K562 (cell line): ENCODE measurements around the gene CRYBG3. TPM values are rescaled to one million over a fixed set of nuclear protein-coding genes. Genes with fewer than 3 reads are reported as not detected.

Source experiments
- ATAC-seq: fragments of 200-7000 bp; cut with Tn5 transposase; 3 replicates; pipeline ENCODE4 v1.9.1; 2020; ENCODE audit warnings: moderate library complexity
- BruUV-seq: library from RNA; stranded (reverse); fragments of 400-500 nt; replicated peaks from 2 replicates; lab custom pipeline; 2021; lab: Mats Ljungman, UMichigan
- CTCF ChIA-PET: fragments of 300-600 bp; formaldehyde crosslinking; extraction: SDS; loops from one replicate; lab custom pipeline; 2021; ENCODE audit warnings: low intra/inter-chr PET ratio; lab: Yijun Ruan, JAX
- POLR2A ChIA-PET: fragments of 300-600, 350-650 bp; sonication (Branson Sonifier 250); formaldehyde crosslinking; extraction: SDS; loops from one replicate; lab custom pipeline; 2021; ENCODE audit warnings: antibody characterized with exemption, inconsistent platforms; lab: Yijun Ruan, JAX
- DNase-seq, 4 experiments: peaks; one replicate each; pipeline versions ENCODE4 v3.0.0 to v3.0.0-alpha.2; 2011 to 2018; ENCODE audit warnings: low spot score in 3 of 4, mixed read lengths in 3 of 4; ENCODE audit errors: extremely low read depth in 1 of 4
- FAIRE-seq: peaks from 2 replicates; lab custom pipeline; 2011; peaks lifted over from hg19 to GRCh38; lab: Jason Lieb, UNC
- H2AFZ ChIP-seq: 2 replicates; pipeline ENCODE4 v1.6.0; 2011; ENCODE audit warnings: low read depth, low read length, control low read depth, inconsistent platforms
- H3K27ac ChIP-seq: fragments of 200-600 bp; 3 replicates; pipeline ENCODE4 v1.8.0; 2011; ENCODE audit warnings: low read depth, mild to moderate bottlenecking, control low read depth, inconsistent platforms, low read length, moderate library complexity, mixed read lengths; ENCODE audit errors: extremely low read depth
- H3K27me3 ChIP-seq, 2 experiments: fragments of 300-600 bp in 1 of 2; 2 replicates in 1 of 2; 3 replicates in 1 of 2; pipeline versions ENCODE4 v1.6.0 to v1.8.0; 2011; ENCODE audit warnings: inconsistent platforms in 2 of 2, low read length in 2 of 2, mild to moderate bottlenecking in 1 of 2, mixed read lengths in 1 of 2, moderate library complexity in 1 of 2; ENCODE audit not compliant: control insufficient read depth in 2 of 2, insufficient read depth in 2 of 2
- H3K36me3 ChIP-seq: fragments of 300-600 bp; 3 replicates; pipeline ENCODE4 v1.8.0; 2011; ENCODE audit warnings: mild to moderate bottlenecking, low read length, inconsistent platforms; ENCODE audit not compliant: control insufficient read depth, insufficient read depth
- H3K4me1 ChIP-seq, 2 experiments: fragments of 200-600 bp in 1 of 2; replicated peaks in 1 of 2; 2 replicates in 1 of 2; 3 replicates in 1 of 2; pipeline versions ENCODE4 v1.5.1 to v1.8.0; 2011; ENCODE audit warnings: inconsistent platforms in 2 of 2, low read length in 2 of 2, mild to moderate bottlenecking in 1 of 2, mixed read lengths in 1 of 2, moderate library complexity in 1 of 2; ENCODE audit not compliant: control insufficient read depth in 2 of 2, insufficient read depth in 2 of 2
- H3K4me2 ChIP-seq: 2 replicates; pipeline ENCODE4 v1.6.1; 2011; ENCODE audit warnings: low read length, control low read depth, inconsistent platforms, mixed read lengths; ENCODE audit not compliant: insufficient read depth
- H3K4me3 ChIP-seq: fragments of 200-600 bp; sonication (generic), shearing (Covaris generic); 2 replicates; pipeline ENCODE4 v1.5.1; 2016; ENCODE audit warnings: control low read depth, inconsistent platforms
- H3K79me2 ChIP-seq: fragments of 200-600 bp; 3 replicates; pipeline ENCODE4 v1.8.0; 2011; ENCODE audit warnings: low read length, inconsistent platforms; ENCODE audit not compliant: control insufficient read depth, insufficient read depth
- H3K9ac ChIP-seq, 2 experiments: 2 replicates each; pipeline versions ENCODE4 v1.6.0 to v1.6.1; 2011; ENCODE audit warnings: low read depth in 2 of 2, low read length in 2 of 2, control low read depth in 1 of 2, inconsistent platforms in 1 of 2, mild to moderate bottlenecking in 1 of 2, mixed read lengths in 1 of 2; ENCODE audit not compliant: insufficient read depth in 1 of 2
- H3K9me1 ChIP-seq: one replicate; pipeline ENCODE4 v1.6.0; 2011; ENCODE audit warnings: inconsistent platforms, mild to moderate bottlenecking, low read length, moderate library complexity; ENCODE audit not compliant: control insufficient read depth, insufficient read depth
- H3K9me3 ChIP-seq: replicated peaks from 2 replicates; pipeline ENCODE4 v1.5.1; 2011; ENCODE audit warnings: low read depth, low read length, inconsistent platforms; ENCODE audit not compliant: control insufficient read depth, insufficient read depth
- H4K20me1 ChIP-seq: replicated peaks from 2 replicates; pipeline ENCODE4 v1.6.1; 2011; ENCODE audit warnings: low read length, inconsistent platforms, mixed read lengths; ENCODE audit not compliant: control insufficient read depth, insufficient read depth
- ATF7 ChIP-seq: fragments of 450-650 bp; IDR thresholded peaks from 2 replicates; pipeline ENCODE4 v1.7.1; 2014; ENCODE audit warnings: mild to moderate bottlenecking, moderate library complexity
- CTBP1 ChIP-seq: fragments of 450-650 bp; IDR thresholded peaks from 2 replicates; pipeline ENCODE4 v1.6.1; 2016; ENCODE audit warnings: borderline replicate concordance
- HMGN3 ChIP-seq: IDR thresholded peaks from 2 replicates; pipeline ENCODE4 v1.6.1; 2011; ENCODE audit warnings: borderline replicate concordance, low read depth, mild to moderate bottlenecking, mixed read lengths, low read length; ENCODE audit not compliant: insufficient read length; ENCODE audit errors: extremely low read depth
- LCOR ChIP-seq: sonication (generic); formaldehyde crosslinking; IDR thresholded peaks from 2 replicates; pipeline ENCODE4 v1.8.0; 2022; ENCODE audit warnings: mild to moderate bottlenecking, missing genetic modification reagents
- NFRKB ChIP-seq: fragments of 450-650 bp; IDR thresholded peaks from 2 replicates; pipeline ENCODE4 v1.6.1; 2016; ENCODE audit warnings: low read depth
- PTBP1 ChIP-seq: fragments of 200-400 bp; formaldehyde crosslinking; IDR thresholded peaks from 2 replicates; pipeline ENCODE4 v1.6.1; 2017; ENCODE audit warnings: low read depth, low read length
- TCFL5 ChIP-seq: fragments of 250-450 bp; sonication (Bioruptor Pico); conservative IDR thresholded peaks from 2 replicates; pipeline ENCODE4 v1.6.1; 2021; ENCODE audit warnings: mild to moderate bottlenecking, moderate library complexity, matching md5 sums
- ZFP30 ChIP-seq: fragments of 250-450 bp; sonication (Bioruptor Pico); IDR thresholded peaks from 2 replicates; pipeline ENCODE4 v1.8.0; 2022; ENCODE audit warnings: moderate library complexity, mild to moderate bottlenecking, inconsistent platforms, borderline replicate concordance
- ZNF197 ChIP-seq: fragments of 200-800 bp; sonication (Bioruptor generic); IDR thresholded peaks from 2 replicates; pipeline ENCODE4 v1.6.1; 2016; ENCODE audit warnings: low read depth, missing genetic modification characterization, missing compliant biosample characterization
- ZNF239 ChIP-seq: fragments of 250-450 bp; sonication (Bioruptor Pico); IDR thresholded peaks from 2 replicates; pipeline ENCODE4 v1.4.0; 2020; ENCODE audit warnings: mild to moderate bottlenecking
- ZNF699 ChIP-seq: fragments of 250-450 bp; sonication (Bioruptor Pico); IDR thresholded peaks from 2 replicates; pipeline ENCODE4 v1.8.0; 2021; ENCODE audit warnings: mild to moderate bottlenecking, moderate library complexity; ENCODE audit not compliant: insufficient replicate concordance
- WGBS: fragments of 100-300 bp; shearing (Covaris generic); methylation state at CpG from one replicate; pipeline ENCODE4 v1.1.6; 2016; ENCODE audit warnings: low coverage, mixed read lengths; ENCODE audit not compliant: insufficient coverage; ENCODE audit errors: missing lambda C conversion rate; 5-methylcytosine and 5-hydroxymethylcytosine counted together
- in situ Hi-C: fragments of 300-500 bp; cut with MboI; formaldehyde crosslinking; loops from 4 replicates; pipeline ENCODE4 v1.15.0; 2018; ENCODE audit warnings: inconsistent platforms, mixed read lengths
- intact Hi-C: fragments of 100-400 bp; cut with micrococcal nuclease; formaldehyde crosslinking; loops from 2 replicates; pipeline ENCODE4 v1.14.2; 2022
- polyA plus RNA-seq, 8 experiments: library from polyadenylated mRNA; depleted of rRNA in 4 of 8; stranded (reverse) in 5 of 8; unstranded in 3 of 8; fragments of >200 nt; fragmentation: Nextera tagmentation in 2 of 8; fragmentation: Illumina TruSeq in 1 of 8; extraction: Ambion mirVana in 2 of 8; extraction: Trizol in 1 of 8; gene quantifications; 2 replicates each; pipeline versions ENCODE4 v1.2.1 to v1.2.3, GENCODE V29; 2011 to 2014; ENCODE audit warnings: inconsistent platforms in 1 of 8, missing spikeins in 1 of 8
- total RNA-seq, 7 experiments: library from RNA; depleted of rRNA in 6 of 7; stranded (reverse); fragments of >200 nt in 6 of 7; fragmentation: Illumina TruSeq in 2 of 7; extraction: Trizol in 2 of 7; gene quantifications; 2 replicates each; pipeline versions ENCODE4 v1.2.1 to v1.2.3, GENCODE V29; 2011 to 2021; ENCODE audit warnings: low replicate concordance in 1 of 7

The CRYBG3 gene
- total and polyA plus RNA-seq, 9 of the 15 experiments (the other 6 are each of a cell fraction or from before 2014, with no cell fraction given) = 0.08 to 0.72 (median 0.18) TPM

DNA sequence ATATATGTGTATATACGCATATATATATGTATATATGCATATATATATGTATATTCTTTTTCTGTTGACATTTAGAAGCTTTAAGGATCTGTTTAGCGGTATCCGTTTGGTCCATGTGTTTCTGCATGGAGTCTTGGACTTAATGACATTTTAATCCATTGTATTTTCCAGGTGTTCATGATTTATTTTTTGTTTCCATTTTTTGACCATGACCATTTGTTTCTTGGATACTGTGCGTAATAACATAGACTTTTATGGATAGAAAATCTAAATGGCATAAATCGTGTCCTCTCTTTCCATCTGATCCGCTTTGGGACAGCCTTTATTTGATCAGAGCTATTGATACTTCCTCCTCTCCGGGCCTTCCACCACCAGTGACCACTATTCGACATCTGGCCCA, 19.5 kb downstream of the CRYBG3 start (continued):
- TF ChIP-seq NFRKB (no peak), ZFP30 (CRISPR knock-in tag) (no peak), ZNF699 (CRISPR knock-in tag) (no peak), TCFL5 (CRISPR knock-in tag) (no peak), LCOR (CRISPR knock-in tag) (no peak), ZNF197 (CRISPR knock-in tag) (no peak)

DNA sequence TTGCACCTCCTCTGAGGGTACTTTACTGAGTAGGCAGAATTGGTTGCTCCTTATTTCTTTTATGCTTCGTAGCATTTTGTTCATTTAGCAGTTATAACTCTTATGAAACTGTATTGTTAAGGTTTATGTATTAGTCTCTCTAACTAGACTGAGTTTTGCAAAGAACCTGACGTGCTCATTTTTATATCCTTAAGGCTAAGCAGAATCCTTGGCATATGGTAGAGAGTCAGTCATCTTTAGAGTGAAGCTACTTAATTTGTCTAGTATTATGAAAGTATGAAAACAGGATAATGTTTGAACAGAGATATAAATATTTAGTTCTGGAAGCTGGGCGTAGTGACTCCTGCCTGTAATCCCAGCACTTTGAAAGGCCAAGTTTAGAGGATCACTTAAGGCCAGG, 20.1 kb downstream of the CRYBG3 start:
- Histone ChIP-seq H3K9me1 (no peaks in the 10 kb centered on the region), H3K4me1 (no peaks in the 10 kb centered on the region), H3K27ac (no peak overlapping the region), H3K9me3 (no peaks in the 10 kb centered on the region), H3K4me3 (no peak overlapping the region), H3K79me2 (no peaks in the 10 kb centered on the region), H3K27me3 (no peaks in the 10 kb centered on the region), H2AFZ (no peak overlapping the region), H3K36me3 (no peaks in the 10 kb centered on the region), H4K20me1 (no peaks in the 10 kb centered on the region), H3K4me2 (no peak overlapping the region), H3K9ac (no peak overlapping the region)
- intact Hi-C loops (no loop called here), in situ Hi-C loops (no loop called here)
- DNase-seq (no peak), ATAC-seq (no peak), FAIRE-seq (no peak)
- TF ChIP-seq HMGN3 = no peak
- TF ChIP-seq CTBP1 = no peak
- no peak for TF ChIP-seq ZNF239 (CRISPR knock-in tag)
- TF ChIP-seq ATF7 = no peak
- TF ChIP-seq PTBP1 = no peak
- CTCF ChIA-PET = no interaction called here
- POLR2A ChIA-PET = no interaction called here
- WGBS = 1% methylated on average over 3 of the region's 3 CpGs
- no TSS peak for BruUV-seq
